ENCODE results near the gene TMEM263. TPM values are rescaled to one million over a fixed set of nuclear protein-coding genes. Genes with fewer than 3 reads are reported as not detected.

The TMEM263 gene
- total and polyA plus RNA-seq, 9 of the 15 experiments (the other 6 are each of a cell fraction or from before 2014, with no cell fraction given), result 12.6 to 36.7 (median 24.4) TPM

GRCh38 chr12:106956048-106956578 is 406 bp downstream of the TMEM263 start:
- POLR2A ChIA-PET, result interaction anchor here (0.6 to 3.5 kb wide), 19 partner anchors 10 to 1089 kb away, joined by 3 to 28 read pairs (median 5); partner anchors contain the start of genes CRY1 and MTERF2
- no peaks in the 10 kb centered on the region for H4K20me1 ChIP-seq (replicated peaks; ENCODE audit: control insufficient read depth, insufficient read depth, low read length)
- peak; percentile 59 to 70 (median 69) for DNase-seq (ENCODE audit: extremely low read depth in 1 of 4, low spot score in 3 of 4)
- TF ChIP-seq KDM5B (IDR thresholded peaks at IDR 0.05; ENCODE audit: insufficient replicate concordance, low read depth, low read length) (peak; percentile 74), HDAC8 (tag; IDR thresholded peaks at IDR 0.05) (no peak), TEAD4 (IDR thresholded peaks at IDR 0.05; ENCODE audit: low read length) (no peak), TEAD4 (CRISPR knock-in tag; IDR thresholded peaks at IDR 0.05; ENCODE audit: borderline replicate concordance) (no peak; the same call in 1 of the 2 replicates), SMAD2 (IDR thresholded peaks at IDR 0.05; ENCODE audit: low read depth, low read length) (no peak), NCOA4 (IDR thresholded peaks at IDR 0.05; ENCODE audit: partially characterized antibody) (no peak), TEAD1 (CRISPR knock-in tag; IDR thresholded peaks at IDR 0.05) (0 out of 4 replicates have a peak, but pooled peaks of 1 of the 2 experiments have one; percentile 23), RBM25 (IDR thresholded peaks at IDR 0.05; ENCODE audit: low read depth, low read length, severe bottlenecking) (no peak), ATF7 (IDR thresholded peaks at IDR 0.05) (no peak), CHD1 (IDR thresholded peaks at IDR 0.05; ENCODE audit: low read length) (peak; percentile 34), ELF1 (tag; IDR thresholded peaks at IDR 0.05) (peak; percentile 53; the same call in 1 of the 2 replicates), SMAD4 (CRISPR knock-in tag; conservative IDR thresholded peaks at IDR 0.05) (no peak), BRD4 (IDR thresholded peaks at IDR 0.05) (peak; percentile 64; the same call in 1 of the 2 replicates), ETV5 (CRISPR knock-in tag; IDR thresholded peaks at IDR 0.05; ENCODE audit: low read depth) (peak; percentile 26; the same call in 1 of the 2 replicates), SMARCA4 (IDR thresholded peaks at IDR 0.05) (0 out of 2 replicates have a peak, but pooled peaks have one; percentile 7), RAD21 (CRISPR knock-in tag; conservative IDR thresholded peaks at IDR 0.05 in 1 of 2, IDR thresholded peaks at IDR 0.05 in 1 of 2) (peak in 1 of 2 experiments; percentile 21; a peak in 3 of 4 replicates), RBFOX2 (IDR thresholded peaks at IDR 0.05; ENCODE audit: low read depth, low read length) (peak; percentile 54), MED1 (CRISPR knock-in tag; IDR thresholded peaks at IDR 0.05; ENCODE audit: borderline replicate concordance) (no peak), ZNF146 (CRISPR knock-in tag; IDR thresholded peaks at IDR 0.05; ENCODE audit: unreplicated experiment) (no peak), FOSL1 (tag; conservative IDR thresholded peaks at IDR 0.05) (0 out of 2 replicates have a peak, but pooled peaks have one; percentile 6), NFIC (IDR thresholded peaks at IDR 0.05) (peak; percentile 54), ZNF277 (CRISPR knock-in tag; IDR thresholded peaks at IDR 0.05; ENCODE audit: borderline replicate concordance) (no peak), PTBP1 (IDR thresholded peaks at IDR 0.05; ENCODE audit: low read depth, low read length) (no peak), ZBTB17 (CRISPR knock-in tag; IDR thresholded peaks at IDR 0.05) (peak; percentile 43; the same call in 1 of the 2 replicates)

More at GRCh38 chr12:106956048-106956578, 406 bp downstream of the TMEM263 start:
- peak overlapping the region; percentile 78 for H2AFZ ChIP-seq (ENCODE audit: low read depth, low read length)
- intact Hi-C loops (cut with micrococcal nuclease) (loop anchor here (2.0 kb wide), 2 partner anchors 21 to 31 kb away; partner anchors contain the start of gene MTERF2), in situ Hi-C loops (cut with MboI) (no loop called here)
- FAIRE-seq (no peak), ATAC-seq (peak; percentile 39)
- WGBS (ENCODE audit: insufficient coverage, low coverage, missing lambda C conversion rate), result 2% methylated on average over 10 of the region's 34 CpGs
- BruUV-seq (replicated peaks), result no TSS peak
- H3K4me2 ChIP-seq (ENCODE audit: insufficient read depth, low read length), result peak overlapping the region; percentile 97
- H3K4me1 ChIP-seq (replicated peaks in 1 of 2; ENCODE audit: control insufficient read depth in 2 of 2, insufficient read depth in 2 of 2, low read length in 2 of 2), result peaks cover 0 to 18% of the 10 kb centered on the region in 2 experiments; a peak in 3 of 5 replicates
- H3K9ac ChIP-seq (ENCODE audit: insufficient read depth in 1 of 2, low read depth in 2 of 2, low read length in 2 of 2), result peak overlapping the region; percentile 79 to 91
- H3K9me1 ChIP-seq (ENCODE audit: control insufficient read depth, insufficient read depth, low read length), result no peaks in the 10 kb centered on the region
- CTCF ChIA-PET (ENCODE audit: low intra/inter-chr PET ratio), result no interaction called here
- H3K9me3 ChIP-seq (replicated peaks; ENCODE audit: control insufficient read depth, insufficient read depth, low read depth, low read length), result no peaks in the 10 kb centered on the region
- peak overlapping the region; percentile 85 for H3K4me3 ChIP-seq
- no peaks in the 10 kb centered on the region for H3K27me3 ChIP-seq (ENCODE audit: control insufficient read depth in 2 of 2, insufficient read depth in 2 of 2, low read length in 2 of 2)
- H3K36me3 ChIP-seq (ENCODE audit: control insufficient read depth, insufficient read depth, low read length), result no peaks in the 10 kb centered on the region; the same call in 2 of the 3 replicates
- H3K79me2 ChIP-seq (ENCODE audit: control insufficient read depth, insufficient read depth, low read length), result peaks cover 75% of the 10 kb centered on the region
- peak overlapping the region; percentile 87 for H3K27ac ChIP-seq (ENCODE audit: extremely low read depth, low read depth, low read length)
